HG03159 (cell line): ENCODE data around the gene BRIP1.
"Not testable (repeated sequence)": the region's sequence is repeated elsewhere in the genome, so short reads cannot be mapped to it uniquely, and the experiment has no call there.

Experiments used
- ATAC-seq: cut with Tn5 transposase; IDR thresholded peaks from one replicate; pipeline ENCODE4 v1.9.1; 2021; ENCODE audit warnings: mild to moderate bottlenecking, moderate library complexity; ENCODE audit not compliant: unreplicated experiment

Gene BRIP1

DNA sequence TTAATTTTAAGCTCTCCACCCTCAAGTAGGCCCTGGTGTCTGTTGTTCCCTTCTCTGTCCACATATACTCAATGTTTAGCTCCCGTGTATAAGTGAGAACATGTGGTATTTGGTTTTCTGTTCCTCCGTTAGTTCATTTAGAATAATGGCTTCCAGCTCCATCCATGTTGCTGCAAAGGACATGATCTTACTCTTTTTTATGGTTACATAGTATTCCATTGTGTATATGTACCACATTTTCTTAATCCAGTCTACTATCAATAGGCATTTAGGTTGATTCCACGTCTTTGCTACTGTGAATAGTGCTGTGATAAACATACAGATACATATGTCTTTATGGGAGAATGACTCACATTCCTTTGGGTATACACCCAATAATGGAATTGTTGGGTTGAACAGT lies 160.9 kb downstream of the BRIP1 start:
- no peak for ATAC-seq

GRCh38 chr17:61701978-61702377 lies 161.3 kb downstream of the BRIP1 start:
- no peak for ATAC-seq

DNA sequence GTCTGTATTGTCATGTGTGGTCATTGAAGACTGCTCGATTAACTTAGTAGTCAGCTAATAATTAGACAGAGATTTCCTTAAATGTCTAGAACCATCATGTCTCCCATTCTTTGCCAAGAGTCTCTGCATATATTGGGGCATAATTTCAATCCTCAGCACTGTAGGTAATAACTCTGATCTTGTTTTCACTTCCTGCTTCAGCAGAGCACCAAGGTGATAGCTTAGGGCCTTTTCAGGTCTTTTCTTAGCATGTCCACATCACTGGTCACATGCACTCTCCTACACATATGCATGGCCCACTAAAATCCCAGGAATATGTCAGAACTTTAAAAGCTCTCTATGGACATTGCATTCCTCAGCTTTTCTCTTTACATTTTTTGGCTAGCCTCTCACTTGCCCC lies 162.0 kb downstream of the BRIP1 start:
- ATAC-seq = no peak

- no peak for ATAC-seq
Observed at GRCh38 chr17:61700252-61700651, 163.1 kb downstream of the BRIP1 start.

DNA sequence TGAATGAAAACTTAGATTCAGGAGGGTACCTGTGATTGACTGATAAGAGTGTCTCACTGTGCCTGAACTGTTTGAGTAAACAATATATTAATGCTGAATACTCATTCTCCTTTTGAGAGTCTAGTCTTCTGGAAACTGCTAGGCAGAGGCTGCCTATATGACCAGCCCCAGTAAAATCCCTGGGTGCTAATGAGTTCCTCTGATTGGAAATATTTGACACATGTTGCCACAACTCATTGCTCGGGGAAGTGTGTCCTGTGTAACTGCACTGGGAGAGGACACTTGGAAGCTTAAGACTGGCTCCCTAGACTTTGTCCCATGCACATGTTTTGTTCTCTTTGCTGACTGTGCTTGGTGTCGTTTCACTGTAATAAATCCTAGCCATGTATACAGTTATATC lies 163.6 kb downstream of the BRIP1 start:
- no peak for ATAC-seq

DNA sequence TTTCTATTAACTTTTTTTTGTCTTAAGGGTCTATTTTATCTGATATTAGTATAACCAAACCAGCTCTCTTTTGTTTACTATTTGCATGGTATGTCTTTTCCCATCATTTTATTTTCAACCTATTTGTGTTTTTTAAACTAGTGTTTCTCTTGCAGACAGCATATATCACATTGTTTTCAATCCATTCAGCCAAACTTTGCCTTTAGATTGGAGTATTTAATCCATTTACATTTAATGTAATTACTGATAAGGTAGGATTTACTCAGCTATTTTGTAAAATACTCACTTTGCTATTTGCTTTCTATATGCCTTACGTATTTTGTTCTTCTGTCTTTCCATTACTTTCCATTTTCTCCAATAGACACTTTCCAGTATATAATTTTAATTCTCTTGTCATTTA lies 164.3 kb downstream of the BRIP1 start:
- ATAC-seq = no peak

- no peak for ATAC-seq
Observed at GRCh38 chr17:61698244-61698643, 165.1 kb downstream of the BRIP1 start.

- no peak for ATAC-seq
Observed at GRCh38 chr17:61695779-61696337, 167.5 kb downstream of the BRIP1 start.

- no peak for ATAC-seq
Observed at GRCh38 chr17:61694095-61694494, 169.2 kb downstream of the BRIP1 start.

DNA sequence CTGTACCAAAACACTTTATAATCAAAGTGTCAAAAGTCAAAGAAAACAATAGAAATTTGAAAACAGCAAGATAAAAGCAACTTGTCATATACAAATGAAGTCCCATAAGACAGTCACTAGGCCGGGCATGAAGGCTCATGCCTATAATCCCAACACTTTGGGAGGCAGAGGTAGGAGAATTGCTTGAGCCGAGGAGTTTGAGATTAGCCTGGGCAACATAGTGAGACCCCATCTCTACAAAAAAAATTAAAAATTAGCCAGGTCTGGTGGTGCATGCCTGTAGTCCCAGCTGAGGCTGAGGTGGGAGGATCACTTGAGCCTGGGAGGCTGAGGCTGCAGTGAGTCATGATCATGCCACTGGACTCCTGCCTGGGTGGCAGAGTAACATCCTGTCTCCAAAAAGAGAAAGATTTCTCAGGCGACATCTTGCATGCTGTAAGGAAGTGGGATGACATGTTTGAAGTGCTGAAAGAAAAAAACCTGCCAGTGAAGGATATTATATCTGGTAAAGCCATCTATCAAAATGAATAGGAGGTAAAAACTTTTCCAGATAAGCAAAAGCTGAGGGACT lies 173.6 kb downstream of the BRIP1 start:
- no peak for ATAC-seq

GRCh38 chr17:61687769-61688168 lies 175.6 kb downstream of the BRIP1 start:
- no peak for ATAC-seq

DNA sequence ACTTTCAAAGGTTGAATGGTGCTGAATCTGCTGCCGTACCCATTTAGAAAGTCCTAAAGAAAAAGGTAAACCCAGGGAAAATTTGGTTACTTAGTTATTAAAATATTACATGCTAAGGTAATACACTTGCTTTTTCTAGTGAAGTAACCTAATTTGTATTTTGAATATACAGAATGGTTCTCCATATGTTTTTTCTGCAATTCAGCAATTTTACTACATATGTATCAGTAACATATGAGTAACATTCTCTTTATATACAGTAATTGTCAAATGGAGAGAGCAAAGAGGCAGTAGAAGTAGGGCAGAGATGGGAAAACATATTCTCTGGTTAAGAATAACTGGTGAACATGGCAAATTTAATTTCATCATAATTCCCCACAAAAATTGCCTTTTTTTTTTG lies 177.2 kb downstream of the BRIP1 start:
- ATAC-seq = no peak

DNA sequence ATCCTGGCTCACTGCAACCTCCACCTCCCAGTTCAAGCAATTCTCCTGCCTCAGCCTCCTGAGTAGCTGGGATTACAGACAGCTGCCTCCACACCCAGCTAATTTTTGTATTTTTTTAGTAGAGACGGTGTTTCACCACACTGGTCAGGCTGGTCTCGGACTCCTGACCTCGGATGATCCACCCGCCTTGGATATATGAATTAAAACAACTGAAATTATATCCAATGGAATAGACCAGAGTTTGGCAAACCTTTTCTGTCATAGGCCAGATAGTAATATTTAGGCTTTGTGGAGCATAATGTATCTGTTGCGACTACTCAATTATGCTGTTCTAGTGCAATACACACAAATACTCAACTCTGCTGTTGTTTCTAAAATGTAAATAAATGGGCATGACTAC lies 178.5 kb downstream of the BRIP1 start:
- no peak for ATAC-seq

GRCh38 chr17:61684172-61684571 lies 179.2 kb downstream of the BRIP1 start:
- ATAC-seq = no peak

DNA sequence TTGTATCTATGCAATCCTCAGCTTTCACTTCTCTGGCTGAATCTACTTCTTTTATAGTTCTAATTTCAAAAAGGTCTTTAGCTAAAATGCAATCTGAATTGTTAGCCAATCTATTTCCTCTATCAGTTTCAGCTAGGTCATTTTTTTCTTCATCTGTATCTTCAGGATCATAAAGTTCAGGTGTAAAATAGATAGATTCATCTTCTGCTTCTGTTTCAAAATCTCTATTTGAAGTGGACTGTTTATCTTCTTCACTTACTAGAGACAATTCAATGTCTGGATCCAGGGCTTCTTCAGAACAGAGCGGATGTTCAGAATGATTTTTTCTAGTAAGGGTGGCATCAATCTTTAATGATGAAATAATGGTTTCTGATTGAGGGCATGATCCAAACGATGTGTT lies 179.9 kb downstream of the BRIP1 start:
- ATAC-seq = no peak

DNA sequence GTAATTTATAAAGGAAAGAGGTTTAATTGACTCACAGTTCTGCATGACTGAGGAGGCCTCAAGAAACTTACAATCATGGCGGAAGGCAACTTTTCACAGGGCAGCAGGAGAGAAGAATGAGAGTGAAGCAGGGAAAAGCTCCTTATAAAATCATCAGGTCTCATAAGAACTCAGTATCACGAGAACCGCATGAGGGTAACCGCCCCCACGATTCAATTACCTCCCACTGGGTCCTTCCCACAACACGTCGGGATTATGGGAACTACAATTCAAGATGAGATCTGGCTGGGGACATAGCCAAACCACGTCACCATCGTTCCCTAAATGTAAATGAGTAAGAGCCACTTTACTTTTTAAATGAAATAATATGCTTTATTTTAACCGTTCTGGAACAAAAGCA lies 182.4 kb downstream of the BRIP1 start:
- no peak for ATAC-seq

- no peak for ATAC-seq
Observed at GRCh38 chr17:61678339-61678738, 185.0 kb downstream of the BRIP1 start.

- not testable (repeated sequence) for ATAC-seq
Observed at GRCh38 chr17:61677150-61677811, 186.0 kb downstream of the BRIP1 start.

- not testable (repeated sequence) for ATAC-seq
Observed at GRCh38 chr17:61676522-61676921, 186.8 kb downstream of the BRIP1 start.

- not testable (repeated sequence) for ATAC-seq
Observed at GRCh38 chr17:61674609-61675008, 188.7 kb downstream of the BRIP1 start.

DNA sequence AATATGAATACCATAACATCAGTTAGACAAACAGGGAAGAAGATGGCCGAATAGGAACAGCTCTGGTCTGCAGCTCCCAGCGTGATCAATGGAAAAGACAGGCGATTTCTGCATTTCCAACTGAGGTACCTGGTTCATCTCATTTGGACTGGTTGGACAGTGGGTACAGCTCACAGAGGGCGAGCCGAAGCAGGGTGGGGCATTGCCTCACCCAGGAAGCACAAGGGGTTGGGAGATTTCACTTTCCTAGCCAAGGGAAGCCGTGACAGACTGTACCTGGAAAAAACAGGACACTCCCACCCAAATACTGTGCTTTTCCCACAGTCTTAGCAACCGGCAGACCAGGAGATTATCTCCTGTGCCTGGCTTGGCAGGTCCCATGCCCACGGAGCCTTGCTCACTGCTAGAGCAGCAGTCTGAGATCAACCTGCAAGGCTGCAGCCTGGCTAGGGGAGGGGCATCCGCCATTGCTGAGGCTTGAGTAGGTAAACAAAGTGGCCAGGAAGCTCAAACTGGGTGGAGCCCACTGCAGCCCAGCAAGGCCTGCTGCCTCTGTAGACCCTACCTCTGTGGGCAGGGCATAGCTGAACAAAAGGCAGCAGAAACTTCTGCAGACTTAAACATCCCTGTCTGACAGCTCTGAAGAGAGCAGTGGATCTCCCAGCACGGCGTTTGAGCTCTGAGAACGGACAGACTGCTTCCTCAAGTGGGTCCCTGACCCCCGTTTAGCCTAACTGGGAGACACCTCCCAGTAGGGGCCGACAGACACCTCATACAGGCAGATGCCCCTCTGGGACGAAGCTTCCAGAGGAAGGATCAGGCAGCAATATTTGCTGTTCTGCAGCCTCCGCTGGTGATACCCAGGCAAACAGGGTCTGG lies 190.1 kb downstream of the BRIP1 start:
- not testable (repeated sequence) for ATAC-seq

GRCh38 chr17:61672140-61672539 lies 191.2 kb downstream of the BRIP1 start:
- no peak for ATAC-seq
